ENCODE results near the gene OR10J4.

The OR10J4 gene

DNA sequence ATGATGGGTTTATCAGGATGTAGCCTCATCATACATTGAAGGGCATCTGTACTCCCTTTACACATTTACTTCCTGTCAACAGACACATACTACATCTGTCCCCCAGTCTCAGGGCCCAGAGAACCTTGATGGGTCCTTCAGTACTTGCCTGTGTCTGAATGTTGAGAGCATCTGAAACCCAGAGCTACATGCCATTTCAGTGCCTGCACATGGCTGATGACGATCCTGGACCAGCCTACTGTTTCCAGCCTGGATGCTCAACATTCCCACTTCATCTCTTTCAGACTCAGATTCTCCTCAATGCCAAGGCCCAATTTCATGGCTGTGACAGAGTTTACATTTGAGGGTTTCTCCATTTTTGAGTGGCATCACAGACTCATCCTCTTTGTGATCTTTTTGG, at the start of gene OR10J4:
Gene OR10J4 (plus strand): TSS at position 301 of the 400 bp plus-strand sequence.
- TF ChIP-seq, protein P1, sequence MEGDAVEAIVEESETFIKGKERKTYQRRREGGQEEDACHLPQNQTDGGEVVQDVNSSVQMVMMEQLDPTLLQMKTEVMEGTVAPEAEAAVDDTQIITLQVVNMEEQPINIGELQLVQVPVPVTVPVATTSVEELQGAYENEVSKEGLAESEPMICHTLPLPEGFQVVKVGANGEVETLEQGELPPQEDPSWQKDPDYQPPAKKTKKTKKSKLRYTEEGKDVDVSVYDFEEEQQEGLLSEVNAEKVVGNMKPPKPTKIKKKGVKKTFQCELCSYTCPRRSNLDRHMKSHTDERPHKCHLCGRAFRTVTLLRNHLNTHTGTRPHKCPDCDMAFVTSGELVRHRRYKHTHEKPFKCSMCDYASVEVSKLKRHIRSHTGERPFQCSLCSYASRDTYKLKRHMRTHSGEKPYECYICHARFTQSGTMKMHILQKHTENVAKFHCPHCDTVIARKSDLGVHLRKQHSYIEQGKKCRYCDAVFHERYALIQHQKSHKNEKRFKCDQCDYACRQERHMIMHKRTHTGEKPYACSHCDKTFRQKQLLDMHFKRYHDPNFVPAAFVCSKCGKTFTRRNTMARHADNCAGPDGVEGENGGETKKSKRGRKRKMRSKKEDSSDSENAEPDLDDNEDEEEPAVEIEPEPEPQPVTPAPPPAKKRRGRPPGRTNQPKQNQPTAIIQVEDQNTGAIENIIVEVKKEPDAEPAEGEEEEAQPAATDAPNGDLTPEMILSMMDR (IDR thresholded peaks at IDR 0.05; ENCODE audit: low read depth, low read length), result no peak

DNA sequence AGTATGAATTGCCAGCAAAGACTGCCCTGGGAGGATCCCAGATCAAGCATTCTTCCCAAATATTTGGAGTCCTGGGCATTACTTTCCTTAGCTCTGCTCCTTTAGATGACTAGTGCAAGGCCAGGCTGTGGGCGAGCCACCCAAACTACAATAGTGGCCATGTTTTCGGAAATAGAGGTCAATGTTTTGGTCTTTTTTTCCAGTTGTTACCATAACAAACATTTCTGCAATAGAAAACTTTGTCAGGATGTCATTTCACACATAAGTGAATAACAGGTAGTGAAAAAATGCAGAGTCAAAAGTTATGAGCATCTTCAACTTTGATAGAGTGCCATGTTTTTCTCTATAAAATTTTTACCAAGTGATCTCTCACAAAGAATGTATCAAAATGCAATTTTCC, 25.2 kb upstream of the OR10J4 start:
- no peak overlapping the region for H3K4me3 ChIP-seq (ENCODE audit: low read depth, low read length)
- TF ChIP-seq, protein P1 (IDR thresholded peaks at IDR 0.05; ENCODE audit: low read depth, low read length), result no peak

More for the DNA sequence above, at the start of gene OR10J4:
- H3K4me3 ChIP-seq (ENCODE audit: low read depth, low read length), result no peak within 1 kb of the TSS

DNA sequence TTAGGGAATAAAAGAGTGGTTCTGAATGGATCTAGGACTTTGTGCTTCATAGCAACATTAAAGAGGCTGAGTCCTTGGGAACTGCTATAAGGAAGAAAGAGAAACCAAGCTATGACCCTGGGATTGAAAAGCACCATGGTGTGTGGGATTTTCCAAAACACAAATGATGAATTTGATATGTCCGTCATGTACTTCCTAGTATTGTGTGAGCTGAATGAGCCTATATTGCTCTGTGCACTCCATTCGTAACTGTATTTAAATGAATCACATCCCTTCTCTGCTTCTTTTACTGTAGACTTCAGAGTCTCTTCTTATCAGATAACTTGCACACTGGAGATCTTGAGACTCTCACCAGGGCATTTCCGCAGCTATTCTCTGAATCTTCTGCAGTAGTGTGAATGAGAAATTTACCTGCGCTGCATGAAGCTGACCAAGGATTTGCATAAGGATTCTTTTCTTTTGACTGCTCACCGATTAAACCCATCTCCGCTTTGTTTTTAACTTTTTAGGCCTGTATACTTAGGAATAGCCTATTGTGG, 23.1 kb upstream of the OR10J4 start:
- H3K4me3 ChIP-seq (ENCODE audit: low read depth, low read length), result no peak overlapping the region
- TF ChIP-seq, protein P1 (IDR thresholded peaks at IDR 0.05; ENCODE audit: low read depth, low read length), result no peak

DNA sequence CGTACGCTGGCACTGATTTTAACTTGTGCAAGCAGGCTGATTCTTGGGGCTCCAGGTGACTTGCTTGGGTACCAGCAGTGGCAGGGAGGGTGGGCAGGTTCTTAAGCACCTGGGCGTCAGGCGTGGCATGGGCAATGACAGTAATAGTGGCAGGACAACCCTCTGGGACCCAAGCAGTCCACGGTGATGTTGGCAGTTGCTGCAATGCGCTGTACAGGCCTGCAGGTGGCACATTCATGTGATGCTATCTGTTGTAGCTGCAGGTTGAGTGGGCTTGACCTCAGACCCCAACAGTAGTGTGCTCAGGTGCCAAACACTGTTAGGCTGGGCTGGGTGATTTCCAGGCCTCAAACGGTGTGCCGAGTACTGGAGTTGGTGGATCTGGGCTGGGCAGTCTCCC, 10.2 kb upstream of the OR10J4 start:
- H3K4me3 ChIP-seq (ENCODE audit: low read depth, low read length), result no peak overlapping the region

DNA sequence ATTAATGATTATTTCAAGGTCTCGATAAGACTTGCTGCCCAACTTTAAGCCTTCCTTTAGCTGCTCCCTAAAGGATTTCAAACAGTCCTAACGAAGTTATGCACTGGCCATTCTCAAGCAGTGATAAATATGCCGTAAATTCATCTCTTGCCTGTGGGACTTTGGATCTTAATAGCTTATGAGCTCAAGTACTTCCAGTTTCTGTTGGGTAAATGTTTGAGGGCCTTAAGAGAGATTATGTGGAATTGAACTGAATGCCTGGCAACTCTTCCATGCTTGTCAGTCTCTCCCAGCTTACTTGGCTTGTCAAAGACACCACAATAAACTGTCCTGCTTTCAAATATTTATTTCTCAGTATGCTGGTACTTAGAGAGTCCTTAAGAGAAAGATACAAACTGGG, 3.5 kb upstream of the OR10J4 start:
- H3K4me3 ChIP-seq (ENCODE audit: low read depth, low read length), result no peak overlapping the region
- TF ChIP-seq, protein P1 (IDR thresholded peaks at IDR 0.05; ENCODE audit: low read depth, low read length), result no peak

More for the DNA sequence above, 10.2 kb upstream of the OR10J4 start:
- TF ChIP-seq, protein P1 (IDR thresholded peaks at IDR 0.05; ENCODE audit: low read depth, low read length), result no peak

DNA sequence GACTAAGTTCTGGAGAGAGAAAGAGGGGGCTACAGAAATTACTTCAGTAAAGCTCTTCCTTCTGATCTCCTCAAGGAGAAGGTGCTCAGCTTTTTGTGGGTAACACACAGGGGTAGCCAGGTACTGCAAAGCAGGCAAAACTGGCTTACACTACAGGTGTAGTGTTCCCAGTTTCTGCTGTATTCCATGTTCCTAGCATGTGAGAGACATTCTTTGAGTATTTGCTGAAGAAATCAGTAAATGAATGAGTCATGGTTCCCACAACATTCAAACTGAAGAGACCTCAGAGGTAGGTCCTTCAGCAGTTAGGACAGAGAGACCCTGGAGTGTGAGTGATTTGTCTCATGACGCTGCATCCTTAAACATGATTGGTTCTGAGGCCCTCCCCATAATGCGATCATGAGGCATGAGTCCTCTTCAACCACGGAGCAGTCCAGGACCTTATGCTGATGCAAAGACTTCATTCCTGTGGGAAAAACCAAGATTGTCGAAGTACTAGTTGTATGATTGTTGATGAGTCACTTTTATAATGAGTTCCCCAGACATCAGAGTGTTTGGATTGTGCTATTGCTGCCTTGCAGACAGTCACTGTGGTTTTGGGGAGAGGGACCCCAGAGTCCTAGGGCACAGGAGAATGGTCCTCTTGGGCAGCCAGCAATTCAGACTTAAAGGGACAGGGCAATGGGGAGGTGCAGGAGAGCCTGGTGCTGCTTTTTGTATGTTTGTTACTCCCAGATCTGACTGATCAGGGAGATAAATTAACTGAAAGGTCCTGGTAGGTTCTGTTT, 2.7 kb upstream of the OR10J4 start:
- TF ChIP-seq, protein P1 (IDR thresholded peaks at IDR 0.05; ENCODE audit: low read depth, low read length), result no peak
- H3K4me3 ChIP-seq (ENCODE audit: low read depth, low read length), result no peak overlapping the region

DNA sequence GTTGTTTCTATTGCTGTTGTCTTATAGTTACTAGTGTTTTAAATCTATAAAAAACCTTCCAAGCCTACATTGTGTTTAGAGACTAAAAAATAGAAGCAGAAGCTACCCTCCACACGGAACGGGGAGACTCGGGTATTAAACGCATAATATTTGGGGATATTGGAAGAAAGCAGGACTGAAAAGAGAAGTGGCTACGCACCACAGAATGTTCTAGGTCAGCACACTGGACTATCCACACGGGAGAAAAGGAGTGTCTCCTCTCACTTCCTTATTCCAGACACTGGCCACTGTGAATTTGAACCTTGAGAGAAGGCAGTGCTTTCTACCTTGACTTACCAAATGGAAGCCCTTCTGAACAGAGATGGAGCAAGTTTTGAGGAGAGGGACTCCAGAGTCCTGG, 1.0 kb upstream of the OR10J4 start:
- TF ChIP-seq, protein P1 (IDR thresholded peaks at IDR 0.05; ENCODE audit: low read depth, low read length), result no peak
- H3K4me3 ChIP-seq (ENCODE audit: low read depth, low read length), result no peak overlapping the region

Measured in WI38 (cell line).